GM12878 (cell line): Measurements from ENCODE around the gene PPM1N. TPM values are rescaled to one million over a fixed set of nuclear protein-coding genes. Genes with fewer than 3 reads are reported as not detected.

Source experiments
- ATAC-seq: fragments of 200-7000 bp; cut with Tn5 transposase; 3 replicates; pipeline ENCODE4 v1.9.1; 2020; ENCODE audit warnings: mild to moderate bottlenecking, moderate library complexity
- BruUV-seq: library from RNA; stranded (reverse); fragments of 400-500 nt; replicated peaks from 2 replicates; lab custom pipeline; 2021; lab: Mats Ljungman, UMichigan
- CTCF ChIA-PET: fragments of 300-600 bp; sonication (Branson Sonifier 250); formaldehyde crosslinking; extraction: SDS; loops from one replicate; lab custom pipeline; 2021; ENCODE audit warnings: inconsistent platforms; lab: Yijun Ruan, JAX
- POLR2A ChIA-PET: fragments of 350-600 bp; formaldehyde crosslinking; extraction: SDS; loops from one replicate; lab custom pipeline; 2021; ENCODE audit warnings: inconsistent platforms; lab: Charles Lee
- RAD21 ChIA-PET: fragments of 300-600 bp; sonication (Branson Sonifier 250); formaldehyde crosslinking; loops from one replicate; lab custom pipeline; 2023; ENCODE audit warnings: antibody characterized with exemption; ENCODE audit not compliant: unreplicated experiment; lab: Charles Lee
- SMC1A ChIA-PET: fragments of 300-600 bp; sonication (Branson Sonifier 250); formaldehyde crosslinking; loops from one replicate; lab custom pipeline; 2023; ENCODE audit not compliant: unreplicated experiment, uncharacterized antibody; lab: Charles Lee
- DNase-seq: peaks from one replicate; pipeline ENCODE4 v3.0.0-alpha.2; 2011; ENCODE audit warnings: low read depth, low spot score
- FAIRE-seq: peaks from 3 replicates; lab custom pipeline; 2011; peaks lifted over from hg19 to GRCh38; lab: Jason Lieb, UNC
- H2AFZ ChIP-seq: 2 replicates; pipeline ENCODE4 v1.6.0; 2011; ENCODE audit warnings: low read depth, low read length, control low read depth; ENCODE audit not compliant: control insufficient read depth
- H3K27ac ChIP-seq: 2 replicates; pipeline ENCODE4 v1.5.1; 2011; ENCODE audit warnings: control low read depth; ENCODE audit not compliant: control insufficient read depth, insufficient read depth
- H3K27me3 ChIP-seq, 2 experiments: replicated peaks in 1 of 2; 2 replicates each; pipeline versions ENCODE4 v1.6.0 to v1.6.1; 2011; ENCODE audit warnings: low read length in 1 of 2; ENCODE audit not compliant: control insufficient read depth in 2 of 2, insufficient read depth in 2 of 2
- H3K36me3 ChIP-seq, 2 experiments: 2 replicates each; pipeline ENCODE4 v1.5.1; 2011; ENCODE audit warnings: low read length in 1 of 2; ENCODE audit not compliant: control insufficient read depth in 2 of 2, insufficient read depth in 2 of 2
- H3K4me1 ChIP-seq: 2 replicates; pipeline ENCODE4 v1.6.1; 2011; ENCODE audit warnings: mild to moderate bottlenecking, low read length, moderate library complexity, mixed read lengths; ENCODE audit not compliant: control insufficient read depth, insufficient read depth
- H3K4me2 ChIP-seq: 2 replicates; pipeline ENCODE4 v1.6.0; 2011; ENCODE audit warnings: control low read depth; ENCODE audit not compliant: control insufficient read depth, insufficient read depth
- H3K4me3 ChIP-seq: fragments of 200-600 bp; sonication (generic); 2 replicates; pipeline ENCODE4 v1.5.1; 2016
- H3K79me2 ChIP-seq: 2 replicates; pipeline ENCODE4 v1.6.0; 2011; ENCODE audit warnings: low read length; ENCODE audit not compliant: control insufficient read depth, insufficient read depth
- H3K9ac ChIP-seq: 2 replicates; pipeline ENCODE4 v1.8.0; 2011; ENCODE audit warnings: low read length, control low read depth, mixed read lengths; ENCODE audit not compliant: control insufficient read depth, insufficient read depth
- H3K9me3 ChIP-seq: replicated peaks from 3 replicates; pipeline ENCODE4 v1.5.1; 2011; ENCODE audit warnings: mild to moderate bottlenecking, low read length; ENCODE audit not compliant: control insufficient read depth, insufficient read depth
- H4K20me1 ChIP-seq: 2 replicates; pipeline ENCODE4 v1.6.0; 2011; ENCODE audit not compliant: control insufficient read depth, insufficient read depth
- CEBPB ChIP-seq, 2 experiments: fragments of 150-350 bp in 1 of 2; IDR thresholded peaks; 2 replicates each; pipeline ENCODE4 v1.6.1; 2012 to 2014; ENCODE audit warnings: low read depth in 2 of 2, low read length in 2 of 2, borderline replicate concordance in 1 of 2, inconsistent platforms in 1 of 2
- LARP7 ChIP-seq: fragments of 450-650 bp; IDR thresholded peaks from 2 replicates; pipeline ENCODE4 v1.6.1; 2017; ENCODE audit warnings: mild to moderate bottlenecking
- PKNOX1 ChIP-seq: fragments of 450-650 bp; IDR thresholded peaks from 2 replicates; pipeline ENCODE4 v1.6.1; 2016; ENCODE audit warnings: mild to moderate bottlenecking
- WGBS: methylation state at CpG from one replicate; pipeline ENCODE4 v1.1.6; 2016; ENCODE audit warnings: low lambda C conversion rate; ENCODE audit not compliant: insufficient replicate concordance, insufficient coverage; ENCODE audit errors: missing lambda C conversion rate; 5-methylcytosine and 5-hydroxymethylcytosine counted together
- in situ Hi-C: fragments of 300-500 bp; cut with MboI; formaldehyde crosslinking; loops from 9 replicates; pipeline ENCODE4 v1.14.3; 2018; ENCODE audit warnings: mixed read lengths
- intact Hi-C: fragments of 100-400 bp; cut with micrococcal nuclease; formaldehyde crosslinking; loops from one replicate; pipeline ENCODE4 v1.14.2; 2022; ENCODE audit not compliant: unreplicated experiment
- polyA plus RNA-seq, 11 experiments: library from polyadenylated mRNA; depleted of rRNA in 4 of 11; unstranded in 6 of 11; stranded (reverse) in 5 of 11; fragments of >200 nt; fragmentation: Nextera tagmentation in 4 of 11; fragmentation: Illumina TruSeq in 1 of 11; extraction: Ambion mirVana in 4 of 11; extraction: Trizol in 1 of 11; gene quantifications; 1 replicate in 1 of 11; 2 replicates in 10 of 11; pipeline versions ENCODE4 v1.2.1 to v1.2.3, GENCODE V29; 2011 to 2016; ENCODE audit warnings: inconsistent platforms in 2 of 11, missing spikeins in 2 of 11, low read depth in 1 of 11
- total RNA-seq, 4 experiments: library from RNA; depleted of rRNA in 3 of 4; stranded (reverse); fragments of >200 nt in 3 of 4; fragmentation: Illumina TruSeq in 1 of 4; extraction: Trizol in 1 of 4; gene quantifications; 2 replicates each; pipeline versions ENCODE4 v1.2.1 to v1.2.3, GENCODE V29; 2013 to 2021

Gene PPM1N
- total and polyA plus RNA-seq, 10 of the 15 experiments (the other 5 are each of a cell fraction or from before 2014, with no cell fraction given), result 1.6 to 5.4 (median 3.7) TPM

GRCh38 chr19:45477186-45477585 is 21.1 kb upstream of the PPM1N start:
- FAIRE-seq (no peak), DNase-seq (no peak), ATAC-seq (no peak)
- intact Hi-C loops, result loop anchor here (10.0 kb wide), 1 partner anchor 402 kb away; the partner anchor contains the start of genes GEMIN7 and ZNF296
- Histone ChIP-seq H3K27me3 (peaks cover 0 to 2% of the 10 kb centered on the region in 2 experiments; a peak in 2 of 4 replicates), H3K4me3 (no peak overlapping the region), H3K27ac (no peak overlapping the region), H3K9me3 (no peaks in the 10 kb centered on the region)
- CTCF ChIA-PET, result interaction anchor here (0.6 to 9.0 kb wide), 8 partner anchors 9 to 165 kb away, joined by 3 to 385 read pairs (median 80); partner anchors contain the start of genes FOSB and PPP1R13L
- POLR2A ChIA-PET, result interaction anchor here (0.6 to 2.1 kb wide), 5 partner anchors 22 to 77 kb away, joined by 3 to 8 read pairs (median 5); no protein-coding TSS in a partner anchor
- RAD21 ChIA-PET, result interaction anchor here (1.0 to 5.0 kb wide), 5 partner anchors 8 to 74 kb away, joined by 3 to 206 read pairs (median 6); partner anchors contain the start of genes FOSB and PPP1R13L
- no TSS peak for BruUV-seq
- WGBS, result 59% methylated on average over 5 of the region's 5 CpGs
- SMC1A ChIA-PET, result interaction anchor here (0.7 to 6.6 kb wide), 5 partner anchors 8 to 50 kb away, joined by 3 to 145 read pairs (median 5); partner anchors contain the start of gene FOSB
- TF ChIP-seq CEBPB (IDR thresholded peaks at IDR 0.05; ENCODE audit: borderline replicate concordance in 1 of 2, low read depth in 2 of 2, low read length in 2 of 2) (no peak), LARP7 (no peak), PKNOX1 (no peak)
- TF ChIP-seq, all 136 proteins: peak for 0
- Histone ChIP-seq H3K79me2 (no peaks in the 10 kb centered on the region), H3K36me3 (no peaks in the 10 kb centered on the region), H3K9ac (no peak overlapping the region), H4K20me1 (no peaks in the 10 kb centered on the region), H3K4me1 (peaks cover 5% of the 10 kb centered on the region), H3K4me2 (no peak overlapping the region), H2AFZ (no peak overlapping the region)
- in situ Hi-C loops, result loop anchor here (5.0 kb wide), 1 partner anchor 35 kb away; no protein-coding TSS in a partner anchor
